Stomach (tissue), 9 donors: ENCODE measurements around the gene DCBLD2. TPM values are rescaled to one million over a fixed set of nuclear protein-coding genes. Genes with fewer than 3 reads are reported as not detected.
"Not testable (repeated sequence)": the region's sequence is repeated elsewhere in the genome, so short reads cannot be mapped to it uniquely, and the experiment has no call there.

Experiments used
- DNase-seq, 2 donors: peaks; one replicate each; pipeline versions ENCODE4 v3.0.0 to v3.0.0-alpha.2; 2013 to 2019
- H3K27ac ChIP-seq, 5 donors: fragments of 200-600 bp in 4 of 5; sonication (generic) in 4 of 5; one replicate each; pipeline ENCODE4 v1.5.1; 2013 to 2019; ENCODE audit warnings: mild to moderate bottlenecking in 1 of 5, moderate library complexity in 1 of 5
- H3K27me3 ChIP-seq, 3 donors: fragments of 200-600 bp; sonication (generic); one replicate each; pipeline ENCODE4 v1.5.1; 2017 to 2019; ENCODE audit warnings: mixed run types in 1 of 3
- H3K36me3 ChIP-seq, 4 donors: fragments of 200-600 bp; sonication (generic); 1 replicate in 3 of 4; 2 replicates in 1 of 4; pipeline ENCODE4 v1.5.1; 2016 to 2019
- H3K4me1 ChIP-seq, 4 donors: fragments of 200-600 bp; sonication (generic); one replicate each; pipeline ENCODE4 v1.5.1; 2016 to 2019
- H3K4me3 ChIP-seq, 4 donors: fragments of 200-600 bp; sonication (generic) in 3 of 4; one replicate each; pipeline ENCODE4 v1.5.1; 2016 to 2019; ENCODE audit warnings: mild to moderate bottlenecking in 1 of 4
- H3K9me3 ChIP-seq, 4 donors: fragments of 200-600 bp; sonication (generic); one replicate each; pipeline ENCODE4 v1.5.1; 2016 to 2019
- CTCF ChIP-seq, 7 experiments: fragments of 450-650 bp in 4 of 7; fragments of 200-600 bp in 3 of 7; sonication (generic) in 3 of 7; IDR thresholded peaks; one replicate each; pipeline ENCODE4 v1.5.1; 2016 to 2019; ENCODE audit warnings: antibody characterized with exemption in 7 of 7, control low read depth in 2 of 7, mild to moderate bottlenecking in 1 of 7
- EP300 ChIP-seq: sonication (generic); formaldehyde crosslinking; IDR thresholded peaks from one replicate; pipeline ENCODE4 v1.6.1; 2017; ENCODE audit warnings: antibody characterized with exemption
- POLR2A ChIP-seq, 4 donors: fragments of 450-650 bp; IDR thresholded peaks; one replicate each; pipeline ENCODE4 v1.6.1; 2016; ENCODE audit warnings: antibody characterized with exemption in 4 of 4, control low read depth in 2 of 4, mild to moderate bottlenecking in 1 of 4, moderate library complexity in 1 of 4
- POLR2AphosphoS5 ChIP-seq, 3 donors: sonication (generic); formaldehyde crosslinking; IDR thresholded peaks; one replicate each; pipeline ENCODE4 v1.6.1; 2016; ENCODE audit warnings: antibody characterized with exemption in 3 of 3
- WGBS, 5 donors: extraction: QIAGEN DNeasy Blood & Tissue Kit in 3 of 5; methylation state at CpG; one replicate each; pipeline versions ENCODE4 v1.1.5 to v1.1.7; 2013 to 2018; 5-methylcytosine and 5-hydroxymethylcytosine counted together
- intact Hi-C: fragments of 100-400 bp; cut with DNase I; formaldehyde crosslinking; loops from one replicate; pipeline ENCODE4 v1.15.1; 2023; ENCODE audit warnings: low total_unique reads
- polyA plus RNA-seq, 3 donors: library from polyadenylated mRNA; stranded (reverse); fragments of 200-250 nt; gene quantifications; one replicate each; pipeline ENCODE4 v1.2.3, GENCODE V29; 2013
- total RNA-seq, 5 donors: library from RNA; depleted of rRNA; stranded (reverse); fragments of >200 nt; gene quantifications; one replicate each; pipeline versions ENCODE4 v1.1.0 to v1.2.3, GENCODE V29; 2014 to 2016
- donor health status: healthy with polysubstance abuse.
- donor health status: Bipolar disorder and iron deficiency.
- donor health status: healthy.

DCBLD2 gene
- total and polyA plus RNA-seq, 8 donors: 2.3 to 77.1 (median 29.6) TPM

GRCh38 chr3:98843266-98843959 lies 58.1 kb downstream of the DCBLD2 start:
- H3K4me1 ChIP-seq: no peaks in the 10 kb centered on the region

GRCh38 chr3:98839846-98840245 lies 61.6 kb downstream of the DCBLD2 start:
- no peaks in the 10 kb centered on the region for H3K9me3 ChIP-seq
- WGBS, 5 donors: 92 to 97% (median 94%) methylated on average over 3 of the region's 3 CpGs
- H3K4me3 ChIP-seq: no peak overlapping the region
- H3K4me1 ChIP-seq: no peaks in the 10 kb centered on the region
- H3K27ac ChIP-seq: no peak overlapping the region
- H3K27me3 ChIP-seq: no peaks in the 10 kb centered on the region
- no peak for DNase-seq
- peaks cover 0 to 6% (median 2%) of the 10 kb centered on the region in 4 donors for H3K36me3 ChIP-seq
- TF ChIP-seq POLR2AphosphoS5 (IDR thresholded peaks at IDR 0.05) (no peak), POLR2A (IDR thresholded peaks at IDR 0.05) (no peak)
- intact Hi-C loops: no loop called here

More at GRCh38 chr3:98843266-98843959, 58.1 kb downstream of the DCBLD2 start:
- 69 to 86% (median 79%) methylated on average over 7 of the region's 7 CpGs for WGBS, 5 donors
- Histone ChIP-seq H3K4me3 (no peak overlapping the region), H3K27me3 (no peaks in the 10 kb centered on the region), H3K36me3 (peaks cover 0 to 16% (median 7%) of the 10 kb centered on the region in 4 donors), H3K27ac (no peak overlapping the region), H3K9me3 (peaks cover 0 to 4% (median 0%) of the 10 kb centered on the region in 4 donors)
- TF ChIP-seq EP300 (no peak), POLR2A (IDR thresholded peaks at IDR 0.05) (no peak), CTCF (IDR thresholded peaks at IDR 0.05) (no peak), POLR2AphosphoS5 (IDR thresholded peaks at IDR 0.05) (no peak)
- DNase-seq: no peak
- intact Hi-C loops: no loop called here

DNA sequence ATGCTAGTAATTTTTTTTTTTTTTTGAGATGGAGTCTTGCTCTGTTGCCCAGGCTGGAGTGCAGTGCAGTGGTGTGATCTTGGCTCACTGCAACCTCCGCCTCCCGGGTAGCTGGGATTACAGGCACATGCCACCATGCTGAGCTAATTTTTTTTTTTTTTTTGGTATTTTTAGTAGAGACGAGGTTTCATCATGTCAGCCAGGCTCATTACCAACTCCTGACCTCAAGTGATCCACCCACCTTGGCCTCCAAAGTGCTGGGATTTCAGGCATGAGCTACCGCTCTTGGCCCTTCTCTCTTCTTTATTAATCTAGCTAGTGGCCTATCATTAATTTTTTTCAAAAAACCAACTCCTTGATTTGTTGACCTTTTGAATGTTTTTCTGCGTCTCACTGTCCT lies 70.4 kb downstream of the DCBLD2 start:
- H3K27ac ChIP-seq, intact Hi-C loops, H3K36me3 ChIP-seq, DNase-seq, H3K4me1 ChIP-seq, H3K27me3 ChIP-seq, H3K9me3 ChIP-seq, H3K4me3 ChIP-seq: not testable (repeated sequence)
- 91 to 97% (median 92%) methylated on average over 5 of the region's 5 CpGs for WGBS, 5 donors

GRCh38 chr3:98829246-98829832 lies 72.2 kb downstream of the DCBLD2 start:
- Histone ChIP-seq H3K36me3 (no peaks in the 10 kb centered on the region), H3K27me3 (no peaks in the 10 kb centered on the region), H3K27ac (no peak overlapping the region), H3K4me3 (no peak overlapping the region), H3K4me1 (peaks cover 0 to 10% (median 6%) of the 10 kb centered on the region in 4 donors), H3K9me3 (peaks cover 0 to 6% (median 0%) of the 10 kb centered on the region in 4 donors)
- 91 to 100% (median 100%) methylated on average over 1 of the region's 1 CpG for WGBS, 5 donors
- no peak for DNase-seq
- no peak for TF ChIP-seq POLR2AphosphoS5 (IDR thresholded peaks at IDR 0.05)
- no peak for TF ChIP-seq CTCF (IDR thresholded peaks at IDR 0.05)
- TF ChIP-seq POLR2A (IDR thresholded peaks at IDR 0.05): no peak
- no peak for TF ChIP-seq EP300
- intact Hi-C loops: no loop called here

DNA sequence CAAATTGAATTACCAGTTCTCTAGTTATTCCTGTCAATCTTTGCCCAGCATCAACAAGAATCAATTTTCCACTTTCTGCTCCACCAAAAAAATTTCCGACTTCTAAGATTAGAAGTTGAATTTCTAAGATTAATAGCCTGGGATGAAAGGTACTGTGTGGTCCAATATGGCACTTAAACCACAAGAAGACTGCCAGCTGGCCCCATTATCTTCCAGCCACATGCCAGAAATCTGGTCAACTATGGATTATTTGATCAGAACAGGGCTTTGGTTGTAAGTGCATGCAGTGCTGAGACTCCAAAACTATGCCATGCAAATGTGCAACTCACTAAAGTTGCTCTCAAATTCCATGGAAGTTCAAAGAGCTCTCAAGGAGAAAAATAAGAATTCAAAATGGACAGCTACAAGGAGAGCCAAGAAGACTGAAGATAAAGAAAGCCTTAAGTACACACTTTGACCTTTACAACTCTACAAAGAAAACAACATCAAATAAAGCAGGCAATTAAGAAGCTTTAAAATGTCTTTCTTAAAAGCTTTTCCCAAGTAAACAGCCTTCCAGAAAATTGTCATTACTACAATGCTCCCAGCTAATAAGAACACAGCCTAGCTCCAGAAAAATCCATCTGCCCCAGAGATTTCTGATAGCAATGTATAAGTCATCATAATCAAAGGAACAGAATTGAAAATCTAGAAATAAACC lies 74.1 kb downstream of the DCBLD2 start:
- WGBS, 5 donors: 21 to 39% (median 35%) methylated on average over 1 of the region's 1 CpG
- Histone ChIP-seq H3K36me3 (no peaks in the 10 kb centered on the region), H3K27ac (no peak overlapping the region), H3K4me3 (no peak overlapping the region), H3K4me1 (peaks cover 0 to 10% (median 6%) of the 10 kb centered on the region in 4 donors), H3K9me3 (peaks cover 0 to 6% (median 0%) of the 10 kb centered on the region in 4 donors), H3K27me3 (no peaks in the 10 kb centered on the region)
- TF ChIP-seq POLR2AphosphoS5 (IDR thresholded peaks at IDR 0.05) (no peak), POLR2A (IDR thresholded peaks at IDR 0.05) (no peak), EP300 (no peak), CTCF (IDR thresholded peaks at IDR 0.05) (no peak)
- intact Hi-C loops: no loop called here
- DNase-seq: no peak
